Measurements from ENCODE around the gene EPDR1.
A peak's percentile ranks its signal among the peaks of the same experiment; 100 is the strongest.
"Not testable (repeated sequence)": the region's sequence is repeated elsewhere in the genome, so short reads cannot be mapped to it uniquely, and the experiment has no call there.

The EPDR1 gene

GRCh38 chr7:37944737-37945054, 24.3 kb downstream of the EPDR1 start:
- no peak for DNase-seq
- TF ChIP-seq POLR2A (IDR thresholded peaks at IDR 0.05; ENCODE audit: low read length) (no peak), GATA1 (IDR thresholded peaks at IDR 0.05; ENCODE audit: low read depth, low read length) (no peak)

- no peak for DNase-seq
- TF ChIP-seq GATA1 (IDR thresholded peaks at IDR 0.05; ENCODE audit: low read depth, low read length) (no peak), POLR2A (IDR thresholded peaks at IDR 0.05; ENCODE audit: low read length) (no peak)
These were observed 24.9 kb downstream of the EPDR1 start for GRCh38 chr7:37945336-37945735.

- TF ChIP-seq GATA1 (IDR thresholded peaks at IDR 0.05; ENCODE audit: low read depth, low read length) (no peak), POLR2A (IDR thresholded peaks at IDR 0.05; ENCODE audit: low read length) (no peak)
- no peak for DNase-seq
These were observed 26.9 kb downstream of the EPDR1 start for GRCh38 chr7:37947138-37947940.

- no peak for TF ChIP-seq GATA1 (IDR thresholded peaks at IDR 0.05; ENCODE audit: low read depth, low read length)
- no peak for TF ChIP-seq POLR2A (IDR thresholded peaks at IDR 0.05; ENCODE audit: low read length)
These were observed 27.4 kb downstream of the EPDR1 start for GRCh38 chr7:37947941-37948210.

GRCh38 chr7:37952240-37952639, 31.8 kb downstream of the EPDR1 start:
- DNase-seq = no peak
- TF ChIP-seq POLR2A (IDR thresholded peaks at IDR 0.05; ENCODE audit: low read length) = no peak
- no peak for TF ChIP-seq GATA1 (IDR thresholded peaks at IDR 0.05; ENCODE audit: low read depth, low read length)

More at GRCh38 chr7:37947941-37948210, 27.4 kb downstream of the EPDR1 start:
- DNase-seq = no peak

- DNase-seq = not testable (repeated sequence)
These were observed 33.8 kb downstream of the EPDR1 start for GRCh38 chr7:37954217-37954616.

- no peak for DNase-seq
These were observed 36.4 kb downstream of the EPDR1 start for GRCh38 chr7:37956791-37957190.

GRCh38 chr7:37957221-37957970, 37.0 kb downstream of the EPDR1 start:
- DNase-seq = no peak
- TF ChIP-seq POLR2A (IDR thresholded peaks at IDR 0.05; ENCODE audit: low read length) = no peak
- no peak for TF ChIP-seq GATA1 (IDR thresholded peaks at IDR 0.05; ENCODE audit: low read depth, low read length)

More at GRCh38 chr7:37956791-37957190, 36.4 kb downstream of the EPDR1 start:
- no peak for TF ChIP-seq POLR2A (IDR thresholded peaks at IDR 0.05; ENCODE audit: low read length)
- TF ChIP-seq GATA1 (IDR thresholded peaks at IDR 0.05; ENCODE audit: low read depth, low read length) = no peak

GRCh38 chr7:37960483-37960882, 40.0 kb downstream of the EPDR1 start:
- TF ChIP-seq POLR2A (IDR thresholded peaks at IDR 0.05; ENCODE audit: low read length) = no peak
- no peak for TF ChIP-seq GATA1 (IDR thresholded peaks at IDR 0.05; ENCODE audit: low read depth, low read length)
- no peak for DNase-seq

- TF ChIP-seq POLR2A (IDR thresholded peaks at IDR 0.05; ENCODE audit: low read length) = no peak
- TF ChIP-seq GATA1 (IDR thresholded peaks at IDR 0.05; ENCODE audit: low read depth, low read length) = no peak
These were observed 40.8 kb downstream of the EPDR1 start for GRCh38 chr7:37961251-37961650.

GRCh38 chr7:37964196-37964595, 43.8 kb downstream of the EPDR1 start:
- TF ChIP-seq GATA1 (IDR thresholded peaks at IDR 0.05; ENCODE audit: low read depth, low read length) (no peak), POLR2A (IDR thresholded peaks at IDR 0.05; ENCODE audit: low read length) (no peak)
- DNase-seq = no peak

More at GRCh38 chr7:37961251-37961650, 40.8 kb downstream of the EPDR1 start:
- DNase-seq = no peak

- DNase-seq = no peak
- TF ChIP-seq POLR2A (IDR thresholded peaks at IDR 0.05; ENCODE audit: low read length) (no peak), GATA1 (IDR thresholded peaks at IDR 0.05; ENCODE audit: low read depth, low read length) (no peak)
These were observed 49.8 kb downstream of the EPDR1 start for GRCh38 chr7:37970211-37970610.

- no peak for DNase-seq
- TF ChIP-seq POLR2A (IDR thresholded peaks at IDR 0.05; ENCODE audit: low read length) = no peak
- TF ChIP-seq GATA1 (IDR thresholded peaks at IDR 0.05; ENCODE audit: low read depth, low read length) = no peak
These were observed 51.1 kb downstream of the EPDR1 start for GRCh38 chr7:37971491-37971890.

GRCh38 chr7:37973915-37974314, 53.5 kb downstream of the EPDR1 start:
- no peak for TF ChIP-seq POLR2A (IDR thresholded peaks at IDR 0.05; ENCODE audit: low read length)
- TF ChIP-seq GATA1 (IDR thresholded peaks at IDR 0.05; ENCODE audit: low read depth, low read length) = no peak

GRCh38 chr7:37974711-37975110, 54.3 kb downstream of the EPDR1 start:
- TF ChIP-seq GATA1 (IDR thresholded peaks at IDR 0.05; ENCODE audit: low read depth, low read length) = no peak
- TF ChIP-seq POLR2A (IDR thresholded peaks at IDR 0.05; ENCODE audit: low read length) = no peak
- DNase-seq = no peak

More at GRCh38 chr7:37973915-37974314, 53.5 kb downstream of the EPDR1 start:
- DNase-seq = peak in 1 of 2 experiments; percentile 7

All from erythroblast (primary cell).